Esophagus (tissue), 2 donors: Measurements from ENCODE around the gene RBM11. TPM values are rescaled to one million over a fixed set of nuclear protein-coding genes. Genes with fewer than 3 reads are reported as not detected.

Experiments used
- H3K27ac ChIP-seq, 2 donors: one replicate each; pipeline ENCODE4 v1.5.1; 2013; ENCODE audit warnings: low read depth in 2 of 2, mild to moderate bottlenecking in 2 of 2, inconsistent platforms in 1 of 2, low read length in 1 of 2, moderate library complexity in 1 of 2
- H3K27me3 ChIP-seq, 2 donors: one replicate each; pipeline ENCODE4 v1.6.1; 2013; ENCODE audit warnings: low read length in 2 of 2, control low read depth in 1 of 2, mild to moderate bottlenecking in 1 of 2; ENCODE audit not compliant: insufficient read depth in 2 of 2, control insufficient read depth in 1 of 2
- H3K36me3 ChIP-seq, 2 donors: one replicate each; pipeline ENCODE4 v1.6.1; 2013; ENCODE audit warnings: low read length in 1 of 2; ENCODE audit not compliant: control insufficient read depth in 2 of 2, insufficient read depth in 2 of 2
- H3K4me1 ChIP-seq, 2 donors: one replicate each; pipeline ENCODE4 v1.6.1; 2013; ENCODE audit warnings: low read length in 1 of 2; ENCODE audit not compliant: control insufficient read depth in 2 of 2, insufficient read depth in 2 of 2
- H3K4me3 ChIP-seq, 2 donors: one replicate each; pipeline ENCODE4 v1.5.1; 2013; ENCODE audit warnings: low read length in 2 of 2, mild to moderate bottlenecking in 2 of 2, low read depth in 1 of 2, moderate library complexity in 1 of 2
- H3K9me3 ChIP-seq, 2 donors: one replicate each; pipeline ENCODE4 v1.6.1; 2013; ENCODE audit warnings: mild to moderate bottlenecking in 2 of 2, low read depth in 1 of 2, low read length in 1 of 2, moderate library complexity in 1 of 2; ENCODE audit not compliant: control insufficient read depth in 2 of 2, insufficient read depth in 1 of 2
- WGBS, 2 donors: extraction: QIAGEN DNeasy Blood & Tissue Kit; methylation state at CpG; one replicate each; pipeline ENCODE4 v1.1.7; 2013; 5-methylcytosine and 5-hydroxymethylcytosine counted together
- polyA plus RNA-seq, 2 donors: library from polyadenylated mRNA; stranded (reverse); fragments of 200-250 nt; gene quantifications; one replicate each; pipeline ENCODE4 v1.2.3, GENCODE V29; 2013
- donor health status: healthy with polysubstance abuse.
- donor health status: Bipolar disorder and iron deficiency.

The RBM11 gene
- polyA plus RNA-seq, 2 donors = 0.92 to 1.7 TPM

GRCh38 chr21:14239281-14239680 lies 23.3 kb downstream of the RBM11 start:
- H3K9me3 ChIP-seq = no peaks in the 10 kb centered on the region
- no peaks in the 10 kb centered on the region for H3K27me3 ChIP-seq
- WGBS, 2 donors = 76 to 91% methylated on average over 2 of the region's 2 CpGs
- H3K4me1 ChIP-seq = no peaks in the 10 kb centered on the region
- no peak overlapping the region for H3K27ac ChIP-seq
- H3K36me3 ChIP-seq = no peaks in the 10 kb centered on the region
- no peak overlapping the region for H3K4me3 ChIP-seq

- no peaks in the 10 kb centered on the region for H3K4me1 ChIP-seq
- no peaks in the 10 kb centered on the region for H3K9me3 ChIP-seq
- H3K27ac ChIP-seq = no peak overlapping the region
- H3K4me3 ChIP-seq = no peak overlapping the region
- no peaks in the 10 kb centered on the region for H3K27me3 ChIP-seq
- 35 to 42% methylated on average over 2 of the region's 2 CpGs for WGBS, 2 donors
- H3K36me3 ChIP-seq = no peaks in the 10 kb centered on the region
These were observed 25.3 kb downstream of the RBM11 start for GRCh38 chr21:14241297-14241696.

GRCh38 chr21:14243461-14243860 lies 27.5 kb downstream of the RBM11 start:
- H3K4me3 ChIP-seq = no peak overlapping the region

GRCh38 chr21:14243874-14244273 lies 27.9 kb downstream of the RBM11 start:
- Histone ChIP-seq H3K4me1 (no peaks in the 10 kb centered on the region), H3K9me3 (no peaks in the 10 kb centered on the region), H3K27me3 (no peaks in the 10 kb centered on the region), H3K4me3 (no peak overlapping the region), H3K27ac (no peak overlapping the region), H3K36me3 (no peaks in the 10 kb centered on the region)
- 34 to 43% methylated on average over 2 of the region's 2 CpGs for WGBS, 2 donors

More at GRCh38 chr21:14243461-14243860, 27.5 kb downstream of the RBM11 start:
- H3K4me1 ChIP-seq = no peaks in the 10 kb centered on the region
- H3K9me3 ChIP-seq = no peaks in the 10 kb centered on the region
- no peaks in the 10 kb centered on the region for H3K27me3 ChIP-seq
- no peaks in the 10 kb centered on the region for H3K36me3 ChIP-seq
- WGBS, 2 donors = 44 to 76% methylated on average over 1 of the region's 1 CpG
- H3K27ac ChIP-seq = no peak overlapping the region

GRCh38 chr21:14244911-14245310 lies 29.0 kb downstream of the RBM11 start:
- no peaks in the 10 kb centered on the region for H3K36me3 ChIP-seq

GRCh38 chr21:14245711-14246110 lies 29.8 kb downstream of the RBM11 start:
- Histone ChIP-seq H3K4me3 (no peak overlapping the region), H3K9me3 (no peaks in the 10 kb centered on the region), H3K36me3 (no peaks in the 10 kb centered on the region), H3K4me1 (no peaks in the 10 kb centered on the region), H3K27me3 (no peaks in the 10 kb centered on the region), H3K27ac (no peak overlapping the region)

More at GRCh38 chr21:14244911-14245310, 29.0 kb downstream of the RBM11 start:
- no peak overlapping the region for H3K27ac ChIP-seq
- no peaks in the 10 kb centered on the region for H3K9me3 ChIP-seq
- H3K27me3 ChIP-seq = no peaks in the 10 kb centered on the region
- H3K4me1 ChIP-seq = no peaks in the 10 kb centered on the region
- H3K4me3 ChIP-seq = no peak overlapping the region

GRCh38 chr21:14251336-14251735 lies 35.4 kb downstream of the RBM11 start:
- no peak overlapping the region for H3K27ac ChIP-seq
- no peak overlapping the region for H3K4me3 ChIP-seq
- H3K36me3 ChIP-seq = no peaks in the 10 kb centered on the region
- H3K27me3 ChIP-seq = no peaks in the 10 kb centered on the region
- WGBS, 2 donors = 33 to 37% methylated on average over 1 of the region's 1 CpG
- no peaks in the 10 kb centered on the region for H3K4me1 ChIP-seq
- no peaks in the 10 kb centered on the region for H3K9me3 ChIP-seq

- no peaks in the 10 kb centered on the region for H3K27me3 ChIP-seq
- 33 to 44% methylated on average over 3 of the region's 3 CpGs for WGBS, 2 donors
- no peaks in the 10 kb centered on the region for H3K36me3 ChIP-seq
- H3K4me3 ChIP-seq = no peak overlapping the region
- no peaks in the 10 kb centered on the region for H3K4me1 ChIP-seq
- no peaks in the 10 kb centered on the region for H3K9me3 ChIP-seq
- H3K27ac ChIP-seq = no peak overlapping the region
These were observed 43.8 kb downstream of the RBM11 start for GRCh38 chr21:14259747-14260146.

GRCh38 chr21:14260174-14260764 lies 44.3 kb downstream of the RBM11 start:
- Histone ChIP-seq H3K4me3 (no peak overlapping the region), H3K36me3 (no peaks in the 10 kb centered on the region), H3K27ac (no peak overlapping the region), H3K4me1 (no peaks in the 10 kb centered on the region), H3K27me3 (no peaks in the 10 kb centered on the region), H3K9me3 (no peaks in the 10 kb centered on the region)
- WGBS, 2 donors = 27 to 28% methylated on average over 1 of the region's 1 CpG

- Histone ChIP-seq H3K27me3 (no peaks in the 10 kb centered on the region), H3K9me3 (no peaks in the 10 kb centered on the region), H3K4me1 (no peaks in the 10 kb centered on the region), H3K36me3 (no peaks in the 10 kb centered on the region), H3K4me3 (no peak overlapping the region), H3K27ac (no peak overlapping the region)
- 46 to 88% methylated on average over 1 of the region's 1 CpG for WGBS, 2 donors
These were observed 46.1 kb downstream of the RBM11 start for GRCh38 chr21:14262039-14262438.
